Measurements from ENCODE around the gene TFDP1. TPM values are rescaled to one million over a fixed set of nuclear protein-coding genes. Genes with fewer than 3 reads are reported as not detected.

Gene TFDP1
- total RNA-seq, 1 experiment from 2014 or later, result 140 TPM

- Mint-ChIP-seq H3K4me1 (ENCODE audit: low read depth, unreplicated experiment) (no peaks in the 10 kb centered on the region), H3K27ac (ENCODE audit: unreplicated experiment) (no peak overlapping the region)
Observed at GRCh38 chr13:113559061-113559460, 25.5 kb upstream of the TFDP1 start.

GRCh38 chr13:113559901-113560644 is 24.5 kb upstream of the TFDP1 start:
- Histone ChIP-seq H3K4me3 (ENCODE audit: low read depth, low read length) (no peak overlapping the region), H3K4me1 (no peaks in the 10 kb centered on the region; the same call in 1 of the 2 replicates), H3K27me3 (replicated peaks; ENCODE audit: control insufficient read depth, insufficient read depth, low read length) (no peaks in the 10 kb centered on the region), H3K9me3 (no peaks in the 10 kb centered on the region), H3K36me3 (ENCODE audit: control insufficient read depth, insufficient read depth, low read length) (no peaks in the 10 kb centered on the region)
- peak in 1 of 2 experiments; percentile 29 for DNase-seq
- intact Hi-C loops (cut with micrococcal nuclease; ENCODE audit: unreplicated experiment), result no loop called here
- H3K9me3 Mint-ChIP-seq (ENCODE audit: unreplicated experiment), result no peaks in the 10 kb centered on the region
- no peak overlapping the region for H3K4me3 Mint-ChIP-seq (ENCODE audit: unreplicated experiment)
- H3K36me3 Mint-ChIP-seq (ENCODE audit: insufficient read depth, unreplicated experiment), result peaks cover 6% of the 10 kb centered on the region
- TF ChIP-seq CTCF (IDR thresholded peaks at IDR 0.05; ENCODE audit: insufficient read depth in 1 of 2, low read depth in 1 of 2, low read length in 1 of 2, severe bottlenecking in 1 of 2, unreplicated experiment in 1 of 2), result no peak
- ChIA-PET POLR2A (no interaction called here), CTCF (no interaction called here)
- no peak overlapping the region for H3K27ac Mint-ChIP-seq (ENCODE audit: unreplicated experiment)
- peaks cover 6% of the 10 kb centered on the region for H3K27me3 Mint-ChIP-seq (ENCODE audit: insufficient read depth, unreplicated experiment)
- no peaks in the 10 kb centered on the region for H3K4me1 Mint-ChIP-seq (ENCODE audit: low read depth, unreplicated experiment)
- no TSS peak for BruUV-seq (replicated peaks)

More at GRCh38 chr13:113559061-113559460, 25.5 kb upstream of the TFDP1 start:
- ChIA-PET POLR2A (no interaction called here), CTCF (no interaction called here)
- no peak for TF ChIP-seq CTCF (IDR thresholded peaks at IDR 0.05; ENCODE audit: insufficient read depth in 1 of 2, low read depth in 1 of 2, low read length in 1 of 2, severe bottlenecking in 1 of 2, unreplicated experiment in 1 of 2)
- Mint-ChIP-seq H3K9me3 (ENCODE audit: unreplicated experiment) (no peaks in the 10 kb centered on the region), H3K4me3 (ENCODE audit: unreplicated experiment) (no peak overlapping the region), H3K36me3 (ENCODE audit: insufficient read depth, unreplicated experiment) (peaks cover 11% of the 10 kb centered on the region), H3K27me3 (ENCODE audit: insufficient read depth, unreplicated experiment) (peaks cover 1% of the 10 kb centered on the region)
- no peak overlapping the region for H3K4me3 ChIP-seq (ENCODE audit: low read depth, low read length)
- BruUV-seq (replicated peaks), result no TSS peak
- H3K36me3 ChIP-seq (ENCODE audit: control insufficient read depth, insufficient read depth, low read length), result no peaks in the 10 kb centered on the region
- no peak for DNase-seq
- no peaks in the 10 kb centered on the region for H3K27me3 ChIP-seq (replicated peaks; ENCODE audit: control insufficient read depth, insufficient read depth, low read length)
- no peaks in the 10 kb centered on the region; the same call in 1 of the 2 replicates for H3K4me1 ChIP-seq
- no peaks in the 10 kb centered on the region for H3K9me3 ChIP-seq
- intact Hi-C loops (cut with micrococcal nuclease; ENCODE audit: unreplicated experiment), result no loop called here

- BruUV-seq (replicated peaks), result no TSS peak
- H3K36me3 ChIP-seq (ENCODE audit: control insufficient read depth, insufficient read depth, low read length), result no peaks in the 10 kb centered on the region
- Mint-ChIP-seq H3K27me3 (ENCODE audit: insufficient read depth, unreplicated experiment) (peaks cover 11% of the 10 kb centered on the region), H3K27ac (ENCODE audit: unreplicated experiment) (no peak overlapping the region), H3K4me1 (ENCODE audit: low read depth, unreplicated experiment) (no peaks in the 10 kb centered on the region), H3K9me3 (ENCODE audit: unreplicated experiment) (no peaks in the 10 kb centered on the region), H3K36me3 (ENCODE audit: insufficient read depth, unreplicated experiment) (peaks cover under 1% of the 10 kb centered on the region), H3K4me3 (ENCODE audit: unreplicated experiment) (no peak overlapping the region)
- H3K4me3 ChIP-seq (ENCODE audit: low read depth, low read length), result no peak overlapping the region
- POLR2A ChIA-PET, result no interaction called here
- CTCF ChIA-PET, result interaction anchor here (0.7 to 1.1 kb wide), 2 partner anchors 71 to 102 kb away, joined by 3 to 5 read pairs; no protein-coding TSS in a partner anchor
- TF ChIP-seq CTCF (IDR thresholded peaks at IDR 0.05; ENCODE audit: insufficient read depth in 1 of 2, low read depth in 1 of 2, low read length in 1 of 2, severe bottlenecking in 1 of 2, unreplicated experiment in 1 of 2), result no peak
- H3K4me1 ChIP-seq, result no peaks in the 10 kb centered on the region; the same call in 1 of the 2 replicates
- no peaks in the 10 kb centered on the region for H3K9me3 ChIP-seq
- no peaks in the 10 kb centered on the region for H3K27me3 ChIP-seq (replicated peaks; ENCODE audit: control insufficient read depth, insufficient read depth, low read length)
- intact Hi-C loops (cut with micrococcal nuclease; ENCODE audit: unreplicated experiment), result no loop called here
- no peak for DNase-seq
Observed at GRCh38 chr13:113560645-113561416, 23.7 kb upstream of the TFDP1 start.

Measured in Caco-2 (cell line).